GM21825 (cell line): ENCODE results near the gene MACROD2.
"Not testable (repeated sequence)": the region's sequence is repeated elsewhere in the genome, so short reads cannot be mapped to it uniquely, and the experiment has no call there.

Source experiments
- ATAC-seq: cut with Tn5 transposase; IDR thresholded peaks from one replicate; pipeline ENCODE4 v1.9.1; 2021; ENCODE audit warnings: mild to moderate bottlenecking, moderate library complexity; ENCODE audit not compliant: unreplicated experiment

The MACROD2 gene

GRCh38 chr20:14451458-14451857, 456.1 kb downstream of the MACROD2 start:
- no peak for ATAC-seq

GRCh38 chr20:14453259-14453658, 457.9 kb downstream of the MACROD2 start:
- no peak for ATAC-seq

- no peak for ATAC-seq
These were observed 459.0 kb downstream of the MACROD2 start for GRCh38 chr20:14454296-14454695.

GRCh38 chr20:14467104-14467827, 471.9 kb downstream of the MACROD2 start:
- not testable (repeated sequence) for ATAC-seq

- ATAC-seq: no peak
These were observed 475.0 kb downstream of the MACROD2 start for GRCh38 chr20:14470231-14470899.

- ATAC-seq: no peak
These were observed 475.8 kb downstream of the MACROD2 start for GRCh38 chr20:14470977-14471661.

- ATAC-seq: no peak
These were observed 481.8 kb downstream of the MACROD2 start for GRCh38 chr20:14477125-14477524.

- ATAC-seq: no peak
These were observed 482.8 kb downstream of the MACROD2 start for GRCh38 chr20:14478126-14478525.

GRCh38 chr20:14481863-14482262, 486.5 kb downstream of the MACROD2 start:
- no peak for ATAC-seq

GRCh38 chr20:14488212-14488611, 492.9 kb downstream of the MACROD2 start:
- ATAC-seq: no peak

- ATAC-seq: no peak
These were observed 493.6 kb downstream of the MACROD2 start for GRCh38 chr20:14488756-14489479.

GRCh38 chr20:14489544-14489943, 494.2 kb downstream of the MACROD2 start:
- ATAC-seq: no peak

GRCh38 chr20:14491436-14491835, 496.1 kb downstream of the MACROD2 start:
- ATAC-seq: no peak

- ATAC-seq: no peak
These were observed 498.1 kb downstream of the MACROD2 start for GRCh38 chr20:14493408-14493807.

GRCh38 chr20:14494355-14494754, 499.0 kb downstream of the MACROD2 start:
- no peak for ATAC-seq

GRCh38 chr20:14495066-14495465, 499.8 kb downstream of the MACROD2 start:
- ATAC-seq: no peak

- ATAC-seq: no peak
These were observed 501.7 kb downstream of the MACROD2 start for GRCh38 chr20:14497004-14497403.

- no peak for ATAC-seq
These were observed 503.5 kb downstream of the MACROD2 start for GRCh38 chr20:14498772-14499171.

GRCh38 chr20:14505476-14505875, 510.2 kb downstream of the MACROD2 start:
- ATAC-seq: no peak

GRCh38 chr20:14507711-14508110, 512.4 kb downstream of the MACROD2 start:
- ATAC-seq: no peak

GRCh38 chr20:14510341-14510740, 515.0 kb downstream of the MACROD2 start:
- no peak for ATAC-seq
